HG02798 (cell line): ENCODE measurements around the gene NUP93.

Experiments used
- ATAC-seq: cut with Tn5 transposase; IDR thresholded peaks from one replicate; pipeline ENCODE4 v1.9.1; 2021; ENCODE audit warnings: mild to moderate bottlenecking; ENCODE audit not compliant: unreplicated experiment, poor library complexity

NUP93 gene

DNA sequence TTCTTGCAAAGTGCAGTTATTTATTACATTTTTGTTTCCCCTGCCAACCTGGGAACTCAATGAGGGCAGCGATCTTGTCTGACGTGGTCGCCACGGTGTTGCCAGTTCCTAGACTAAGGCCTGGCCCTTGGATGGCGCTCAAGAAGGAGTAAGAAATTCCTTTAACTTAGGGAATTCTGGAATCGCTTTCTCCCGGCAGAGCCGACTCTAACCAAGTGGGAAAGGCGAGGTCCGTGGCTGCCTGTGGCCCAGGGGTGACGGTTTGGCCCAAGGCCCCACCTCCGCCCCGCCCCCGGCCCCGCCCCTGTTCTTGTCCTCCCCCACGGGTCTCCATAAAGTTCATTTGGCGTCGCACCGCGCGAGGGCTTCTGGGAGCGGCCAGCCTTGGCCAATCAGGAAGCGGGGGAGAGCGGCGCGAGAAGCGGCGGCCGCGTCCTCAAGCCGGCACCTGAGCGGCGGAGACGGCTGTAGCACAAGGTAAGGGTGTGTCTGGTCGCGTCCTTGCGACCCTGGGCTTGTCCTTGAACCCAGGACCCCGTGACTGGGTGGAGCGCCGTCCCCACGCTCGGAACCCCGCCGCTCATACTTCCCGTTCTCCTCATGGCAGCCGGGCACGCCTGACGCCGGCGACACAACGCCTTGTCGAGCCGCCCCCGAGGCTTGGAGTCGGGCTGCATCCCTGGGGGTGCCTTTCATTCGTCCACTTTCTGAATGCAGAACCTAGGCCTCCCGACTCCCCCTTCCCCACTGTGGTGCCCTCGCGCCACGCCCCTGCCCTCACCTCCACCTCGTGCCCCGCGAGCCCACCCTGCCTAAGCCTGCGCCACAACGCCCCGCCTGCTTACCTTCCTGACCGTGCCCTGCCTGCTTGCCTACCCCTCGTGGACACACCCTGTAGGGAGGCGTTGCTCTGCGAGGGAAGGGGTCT lies at the start of gene NUP93:
NUP93 (plus strand) TSS at position 395 of the 928 bp plus-strand sequence. CDS start 18,119 bp downstream, outside the sequence.
- ATAC-seq: peak; percentile 91

DNA sequence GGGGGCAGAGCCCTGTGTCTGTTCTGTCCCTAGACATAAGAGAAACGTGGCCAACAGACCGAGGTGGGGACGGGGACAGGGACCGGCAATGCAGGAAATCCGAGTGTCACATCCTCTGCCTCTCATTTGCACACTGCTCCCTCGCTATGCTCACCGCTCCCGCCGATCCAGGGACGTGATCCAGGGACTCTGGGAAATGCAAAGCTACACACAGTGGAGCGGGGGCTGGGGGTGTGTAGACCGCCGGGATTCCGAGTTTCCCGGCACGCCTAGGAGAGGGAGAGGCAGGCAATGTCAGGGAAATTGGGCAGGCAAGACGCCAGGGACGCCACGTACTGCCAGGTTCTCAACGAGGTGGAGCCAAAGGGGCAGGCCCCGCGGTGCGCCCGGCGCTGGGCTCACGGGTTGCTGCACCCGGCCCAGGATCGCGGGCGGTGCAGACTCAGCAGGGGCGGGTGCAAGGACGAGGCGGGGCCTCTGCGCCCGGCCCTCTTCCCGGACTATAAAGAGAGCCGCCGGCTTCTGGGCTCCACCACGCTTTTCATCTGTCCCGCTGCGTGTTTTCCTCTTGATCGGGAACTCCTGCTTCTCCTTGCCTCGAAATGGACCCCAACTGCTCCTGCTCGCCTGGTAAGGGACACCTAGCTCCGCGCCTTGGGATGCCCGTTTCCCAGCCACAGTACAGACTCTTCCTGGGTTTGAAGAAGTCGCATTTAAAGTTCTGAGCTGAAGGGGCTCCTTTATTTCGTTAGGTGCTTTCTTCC lies 47.8 kb upstream of the NUP93 start, which contains the start of gene MT1X:
MT1X (plus strand) TSS at position 532 of the 764 bp plus-strand sequence; CDS start at position 603, 71 bp downstream.
- ATAC-seq: peak; percentile 99

- ATAC-seq: peak; percentile 5
These were observed 47.1 kb upstream of the NUP93 start for GRCh38 chr16:56682703-56683397.

GRCh38 chr16:56683424-56684172 lies 46.3 kb upstream of the NUP93 start:
- ATAC-seq: no peak

DNA sequence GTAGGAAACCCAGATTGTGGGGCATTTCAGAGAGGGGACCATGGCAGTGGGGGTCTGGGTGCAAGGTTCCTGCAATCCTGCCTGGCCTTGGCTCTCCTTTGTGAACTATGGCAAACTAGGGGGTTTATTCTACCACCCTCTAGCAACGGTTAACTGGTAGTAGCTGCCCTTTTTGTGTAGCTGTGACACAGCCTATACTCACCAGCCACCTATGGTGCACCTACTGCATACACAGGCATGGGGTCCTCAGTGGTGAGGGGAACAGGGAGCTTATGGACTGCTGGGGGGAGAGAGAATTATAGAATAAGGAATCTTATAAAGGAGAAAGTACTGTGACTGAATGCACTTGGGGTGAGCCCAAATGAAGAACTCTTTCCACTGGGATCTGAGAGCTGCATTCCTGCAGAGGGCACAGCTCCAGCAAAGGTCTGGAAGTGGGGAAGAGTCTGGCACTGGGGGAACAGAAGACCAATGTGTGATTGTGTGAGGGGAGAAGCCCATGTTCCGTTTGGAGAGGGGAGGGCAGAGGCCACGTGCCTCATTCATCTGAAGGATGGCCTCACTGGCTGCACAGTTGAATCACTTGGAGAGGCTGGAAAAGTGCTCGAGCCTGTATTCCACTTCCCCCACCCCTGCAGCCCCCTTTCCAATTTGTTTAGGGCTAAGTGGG lies 45.5 kb upstream of the NUP93 start:
- ATAC-seq: no peak

DNA sequence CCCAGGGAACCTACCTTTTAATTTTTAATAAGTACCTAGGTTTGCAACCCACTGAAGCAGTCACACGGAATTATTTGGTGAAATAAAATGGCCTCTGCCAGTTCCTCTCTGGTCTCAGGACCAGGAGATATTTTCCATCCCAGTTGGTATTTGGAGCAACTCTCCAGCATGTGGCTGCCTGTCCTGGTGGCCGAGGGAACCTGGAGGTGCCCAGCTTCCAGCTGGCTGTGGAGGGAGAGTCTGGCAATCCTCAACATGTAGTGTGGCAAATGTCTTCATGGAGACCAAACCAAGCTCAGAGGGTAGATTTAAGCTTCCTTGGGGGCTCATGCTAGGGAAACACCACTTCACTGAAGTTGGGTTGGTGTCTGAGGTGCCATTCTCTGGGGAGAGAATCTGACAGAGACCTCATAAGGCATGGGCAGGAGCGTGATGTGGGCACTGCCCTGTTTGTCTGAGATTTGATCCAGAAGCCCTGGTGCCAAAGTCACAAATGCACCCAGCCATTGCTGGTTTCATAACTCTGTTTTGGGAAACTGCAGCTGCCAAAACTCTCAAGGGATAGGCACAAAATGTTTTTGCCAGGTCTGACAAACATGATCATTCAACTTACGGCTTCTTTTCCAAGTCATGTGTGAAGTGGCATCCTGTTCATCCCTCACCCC lies 44.9 kb upstream of the NUP93 start:
- no peak for ATAC-seq

DNA sequence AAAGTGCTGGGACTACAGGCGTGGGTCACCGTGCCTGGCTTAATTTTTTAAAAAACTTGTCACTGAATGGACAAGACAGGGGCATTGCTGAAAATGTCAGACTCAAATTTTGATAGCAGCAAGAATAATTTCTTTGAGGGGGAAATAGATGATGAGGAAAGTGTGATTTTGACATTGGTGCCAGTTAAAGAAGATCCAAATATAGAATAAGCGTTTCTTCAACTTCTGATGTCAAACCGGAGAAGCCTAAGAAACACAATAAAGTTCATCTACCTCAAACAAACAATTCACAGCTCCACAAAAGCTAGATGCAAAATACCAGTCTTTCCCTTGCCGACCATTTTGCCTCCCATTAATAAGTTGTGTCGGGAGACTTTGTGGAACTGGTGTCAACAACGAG lies 43.2 kb upstream of the NUP93 start:
- no peak for ATAC-seq

- ATAC-seq: no peak
These were observed 41.2 kb upstream of the NUP93 start for GRCh38 chr16:56688762-56689161.

GRCh38 chr16:56689171-56689570 lies 40.8 kb upstream of the NUP93 start:
- ATAC-seq: no peak

DNA sequence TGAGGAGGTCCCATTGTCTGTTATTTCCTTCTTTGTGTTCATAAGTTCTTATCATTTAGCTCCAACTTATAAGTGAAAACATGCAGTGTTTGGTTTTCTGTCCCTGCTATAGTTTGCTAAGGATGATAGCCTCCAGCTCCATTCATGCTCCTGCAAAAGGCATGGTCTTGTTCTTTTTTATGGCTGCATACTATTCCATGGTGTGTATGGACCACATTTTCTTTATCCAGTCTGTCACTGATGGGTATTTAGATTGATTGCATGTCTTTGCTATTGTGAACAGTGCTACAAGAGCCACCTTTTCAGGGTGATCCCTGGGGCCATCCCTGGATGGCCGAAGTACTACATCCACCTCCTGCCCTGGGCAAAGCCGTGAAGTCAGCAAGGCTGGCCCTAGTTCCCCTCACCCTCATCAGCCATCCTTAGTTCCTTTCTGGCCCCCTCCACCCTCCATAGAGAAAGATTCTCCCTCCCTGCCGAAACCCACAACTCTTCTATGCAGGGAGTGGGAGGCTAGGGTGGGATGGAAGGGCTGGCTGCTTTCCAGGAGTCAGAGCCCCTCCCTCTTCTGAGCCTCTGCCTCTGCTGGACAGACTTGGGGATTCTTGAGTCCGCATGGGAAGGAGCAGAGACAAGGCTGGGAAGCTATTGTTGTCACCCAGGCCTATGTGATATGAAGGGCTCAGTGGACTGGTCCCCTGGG lies 39.4 kb upstream of the NUP93 start:
- no peak for ATAC-seq

DNA sequence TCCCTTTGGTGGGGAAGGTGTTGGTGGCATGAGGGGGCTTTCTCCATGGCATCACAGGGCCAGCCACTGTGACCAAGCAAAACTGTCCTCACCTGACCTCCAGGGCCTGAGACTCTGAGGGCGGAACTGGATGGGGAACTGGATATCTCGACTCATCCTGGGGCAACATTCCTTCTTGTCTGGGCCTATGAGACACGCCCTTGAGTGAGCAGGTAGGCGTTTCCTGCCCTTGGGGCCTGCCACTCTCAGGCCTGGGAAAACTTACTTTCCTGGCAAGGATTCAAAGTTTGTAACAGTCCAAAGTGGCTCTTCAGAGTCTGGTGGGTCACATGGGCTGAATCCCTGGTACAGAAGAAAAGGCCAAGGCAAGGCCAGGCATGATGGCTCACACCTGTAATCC lies 38.0 kb upstream of the NUP93 start:
- no peak for ATAC-seq

DNA sequence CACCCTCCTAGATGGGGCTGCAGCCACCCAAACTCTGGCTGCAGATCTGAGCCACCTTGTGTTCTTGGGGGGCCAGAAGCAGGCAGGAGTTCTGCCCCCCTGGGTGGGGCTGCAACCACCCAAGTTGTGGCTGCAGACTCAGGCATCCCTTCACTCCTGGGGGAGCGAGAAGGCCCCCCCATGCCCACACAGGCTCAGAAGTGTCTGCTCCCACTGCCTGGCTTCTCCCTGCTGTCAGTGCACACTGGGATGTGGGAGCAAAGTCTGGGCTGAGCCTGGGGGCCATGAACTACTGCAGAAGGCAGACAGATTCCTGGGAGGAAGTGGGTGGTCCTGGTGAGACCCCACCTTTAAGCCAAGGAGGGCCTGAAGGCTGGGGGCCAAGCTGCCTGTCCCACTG lies 34.7 kb upstream of the NUP93 start:
- no peak for ATAC-seq

DNA sequence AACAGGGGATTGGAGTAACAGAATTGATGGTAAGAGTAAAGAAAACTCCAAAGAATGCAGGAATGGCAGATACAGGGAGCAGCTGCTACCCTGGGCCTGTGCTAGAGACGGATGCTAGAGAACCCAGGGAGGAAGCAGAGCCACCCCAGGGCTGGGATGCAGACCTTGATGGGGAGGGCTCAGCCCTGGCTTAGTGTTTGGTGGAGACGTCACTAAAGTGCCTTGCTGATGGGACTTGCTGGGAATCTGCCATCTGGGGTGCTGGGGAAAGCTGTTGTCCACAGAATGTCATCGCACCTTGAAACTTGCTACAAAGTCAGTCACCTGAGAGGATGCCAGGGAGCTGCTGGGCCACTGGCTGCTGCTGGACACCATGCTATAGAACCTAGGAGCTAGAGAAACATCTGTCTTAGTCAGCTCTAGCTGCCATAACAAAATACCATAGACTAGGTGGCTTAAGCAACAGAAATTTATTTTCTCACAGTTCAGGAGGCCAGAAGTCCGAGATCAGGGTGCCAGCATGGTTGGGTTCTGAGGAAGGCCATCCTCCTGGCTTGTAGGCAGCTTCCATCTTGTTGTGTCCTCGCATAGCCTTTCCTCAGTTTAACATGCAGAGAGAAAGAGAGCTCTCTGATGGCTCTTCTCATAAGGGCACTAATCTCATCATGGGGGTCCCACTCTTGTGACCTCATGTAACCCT lies 32.3 kb upstream of the NUP93 start:
- no peak for ATAC-seq

DNA sequence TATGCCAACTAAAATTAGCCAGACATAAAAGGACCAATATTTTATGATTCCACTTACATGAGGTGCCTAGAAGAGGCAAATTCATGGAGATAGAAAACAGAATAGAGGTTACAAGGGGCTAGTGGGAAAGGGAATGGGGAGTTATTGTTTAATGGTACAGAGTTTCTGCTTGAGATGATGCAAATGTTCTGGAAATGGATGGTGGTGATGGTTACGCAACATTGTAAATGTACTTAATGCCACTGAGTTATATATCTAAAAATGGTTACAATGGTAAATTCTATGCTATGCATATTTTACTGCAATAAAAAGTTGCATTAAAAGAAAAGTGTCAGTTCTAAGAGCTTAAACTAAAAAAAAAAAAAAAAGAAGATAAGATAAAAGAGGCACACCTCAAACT lies 29.7 kb upstream of the NUP93 start:
- no peak for ATAC-seq

GRCh38 chr16:56700631-56701030 lies 29.3 kb upstream of the NUP93 start:
- ATAC-seq: no peak

GRCh38 chr16:56701534-56701933 lies 28.4 kb upstream of the NUP93 start:
- ATAC-seq: no peak

GRCh38 chr16:56702836-56703235 lies 27.1 kb upstream of the NUP93 start:
- ATAC-seq: no peak
